GM15510 (cell line): ENCODE measurements around the gene BBLN.

Source experiments
- POLR2A ChIP-seq: IDR thresholded peaks from 3 replicates; pipeline ENCODE4 v1.6.1; 2011; ENCODE audit warnings: borderline replicate concordance; ENCODE audit not compliant: insufficient read length; ENCODE audit errors: extremely low read depth

The BBLN gene

DNA sequence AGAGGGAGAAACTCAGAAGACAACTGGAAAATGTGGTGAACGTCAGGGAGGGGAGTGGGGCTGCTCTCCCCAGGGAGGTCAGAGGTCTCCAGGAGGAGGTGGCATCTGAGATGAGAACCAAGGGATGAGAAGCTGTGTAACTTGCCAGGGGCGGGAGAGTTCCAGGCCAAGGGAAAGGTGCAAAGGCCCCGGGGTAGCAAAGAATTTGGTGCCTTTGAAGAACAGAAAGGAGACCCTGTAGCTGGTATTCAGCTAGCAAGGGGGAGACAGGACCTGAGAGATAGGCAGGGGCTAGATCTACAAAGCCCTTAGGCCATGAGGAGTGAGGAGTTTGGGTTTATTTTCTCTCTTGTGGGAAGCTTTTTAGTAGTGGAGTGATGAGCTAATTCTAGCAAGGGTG is 46.4 kb downstream of the BBLN start:
- TF ChIP-seq POLR2A = no peak

- TF ChIP-seq POLR2A = no peak
These were observed 47.1 kb downstream of the BBLN start for GRCh38 chr9:128206916-128207910.

- no peak for TF ChIP-seq POLR2A
These were observed 48.3 kb downstream of the BBLN start for GRCh38 chr9:128208386-128208785.

DNA sequence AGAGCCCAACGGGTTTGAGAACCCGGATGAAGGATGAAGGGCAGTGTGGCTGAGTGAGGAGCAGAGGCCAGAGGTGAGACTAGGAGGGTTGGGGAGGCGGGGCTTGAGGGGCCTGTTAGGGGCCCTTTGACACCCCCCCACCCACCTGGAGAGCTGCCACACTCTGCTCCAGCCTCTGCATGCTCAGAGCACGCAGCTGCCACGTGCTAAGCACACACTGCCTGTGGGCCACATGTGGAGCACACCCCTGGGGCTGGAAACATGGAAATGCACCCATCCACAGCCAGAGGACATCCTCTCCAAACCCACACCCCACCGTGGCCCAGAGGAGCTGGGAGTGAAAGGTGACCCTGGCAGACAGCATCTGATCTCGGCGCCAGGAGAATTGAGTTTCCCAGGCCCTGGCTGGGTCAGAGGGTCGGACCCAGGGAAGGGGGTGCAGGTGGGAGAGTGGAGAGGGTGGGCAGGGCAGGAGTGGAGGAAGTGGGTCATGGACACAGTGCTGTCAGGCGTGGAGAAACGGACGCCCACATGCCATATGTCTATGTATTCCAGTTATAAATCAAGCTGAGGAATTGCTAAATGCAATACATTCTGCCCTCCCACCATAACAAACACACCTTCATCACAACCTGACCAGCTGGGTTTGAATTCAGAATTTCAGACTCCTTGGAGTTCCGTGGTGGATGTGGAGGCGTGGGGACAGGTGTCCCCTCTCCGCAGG is 49.0 kb downstream of the BBLN start:
- no peak for TF ChIP-seq POLR2A

- TF ChIP-seq POLR2A = no peak
These were observed 51.3 kb downstream of the BBLN start for GRCh38 chr9:128211186-128211980.

GRCh38 chr9:128211981-128212281 is 51.9 kb downstream of the BBLN start:
- no peak for TF ChIP-seq POLR2A
